ENCODE data around the gene NKIRAS2. TPM values are rescaled to one million over a fixed set of nuclear protein-coding genes. Genes with fewer than 3 reads are reported as not detected.

NKIRAS2 gene
- total RNA-seq, 4 donors from 2014 or later: 27.8 to 39.3 (median 30.4) TPM

DNA sequence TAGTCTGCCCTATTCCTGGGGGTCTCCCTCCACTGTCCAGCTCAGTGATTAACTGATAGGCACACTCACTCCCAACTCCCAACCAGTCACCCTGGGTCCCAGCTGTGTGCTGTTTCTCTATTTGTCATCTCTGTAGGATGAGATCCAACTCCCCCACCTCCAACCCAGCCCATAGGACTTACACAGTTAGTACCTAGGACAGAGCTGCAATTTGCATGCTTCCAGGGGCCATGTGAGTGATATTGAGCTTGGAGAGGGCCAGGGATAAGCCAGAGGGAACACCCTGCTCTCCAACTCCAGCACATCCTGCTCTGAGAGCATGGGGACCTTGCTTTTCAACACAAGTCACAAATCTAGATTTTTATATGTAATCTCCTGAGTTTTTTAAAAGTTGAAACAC lies 21.7 kb downstream of the NKIRAS2 start:
- DNase-seq (ENCODE audit: low spot score): no peak
- TF ChIP-seq, protein P1, sequence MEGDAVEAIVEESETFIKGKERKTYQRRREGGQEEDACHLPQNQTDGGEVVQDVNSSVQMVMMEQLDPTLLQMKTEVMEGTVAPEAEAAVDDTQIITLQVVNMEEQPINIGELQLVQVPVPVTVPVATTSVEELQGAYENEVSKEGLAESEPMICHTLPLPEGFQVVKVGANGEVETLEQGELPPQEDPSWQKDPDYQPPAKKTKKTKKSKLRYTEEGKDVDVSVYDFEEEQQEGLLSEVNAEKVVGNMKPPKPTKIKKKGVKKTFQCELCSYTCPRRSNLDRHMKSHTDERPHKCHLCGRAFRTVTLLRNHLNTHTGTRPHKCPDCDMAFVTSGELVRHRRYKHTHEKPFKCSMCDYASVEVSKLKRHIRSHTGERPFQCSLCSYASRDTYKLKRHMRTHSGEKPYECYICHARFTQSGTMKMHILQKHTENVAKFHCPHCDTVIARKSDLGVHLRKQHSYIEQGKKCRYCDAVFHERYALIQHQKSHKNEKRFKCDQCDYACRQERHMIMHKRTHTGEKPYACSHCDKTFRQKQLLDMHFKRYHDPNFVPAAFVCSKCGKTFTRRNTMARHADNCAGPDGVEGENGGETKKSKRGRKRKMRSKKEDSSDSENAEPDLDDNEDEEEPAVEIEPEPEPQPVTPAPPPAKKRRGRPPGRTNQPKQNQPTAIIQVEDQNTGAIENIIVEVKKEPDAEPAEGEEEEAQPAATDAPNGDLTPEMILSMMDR (IDR thresholded peaks at IDR 0.05): no peak
- no peak for ATAC-seq (ENCODE audit: low FRiP score)

DNA sequence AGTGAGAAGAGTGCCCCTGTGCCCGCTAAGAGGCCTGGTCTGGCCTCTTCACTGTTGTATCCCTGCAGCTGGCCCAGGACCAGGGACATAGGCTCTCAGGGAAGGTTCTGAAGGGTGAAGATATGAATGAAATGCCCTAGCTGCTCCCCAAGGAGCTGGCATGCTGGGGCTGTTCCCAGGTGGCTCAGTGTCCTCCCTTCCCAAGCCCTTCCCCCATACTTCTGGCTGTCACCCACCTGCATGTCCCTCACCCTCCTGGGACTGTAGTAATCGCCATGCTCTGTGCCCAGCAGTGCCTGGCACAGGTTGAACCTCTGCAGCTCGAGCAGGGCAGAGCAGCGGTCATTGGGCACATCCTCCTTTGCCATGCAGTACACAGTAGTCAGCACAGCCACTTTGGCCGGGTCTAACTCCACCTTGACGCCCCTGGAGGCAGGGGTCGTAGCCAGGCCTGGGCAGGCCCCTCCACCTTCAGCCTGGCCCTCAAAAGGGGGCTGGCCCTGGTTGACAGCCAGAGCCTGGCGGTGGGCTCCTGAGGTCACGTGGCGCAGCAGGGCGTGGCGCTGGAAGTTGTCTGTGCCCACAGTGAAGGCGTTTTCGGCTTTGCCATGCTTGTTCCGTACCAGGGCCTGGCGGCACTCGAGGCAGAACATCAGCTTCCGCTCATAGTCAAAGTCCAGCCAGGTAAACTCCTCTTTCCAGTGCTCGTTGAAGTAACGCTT lies 22.9 kb downstream of the NKIRAS2 start:
- TF ChIP-seq, protein P1 (IDR thresholded peaks at IDR 0.05): no peak
- ATAC-seq (ENCODE audit: low FRiP score): no peak
- DNase-seq (ENCODE audit: low spot score): no peak

DNA sequence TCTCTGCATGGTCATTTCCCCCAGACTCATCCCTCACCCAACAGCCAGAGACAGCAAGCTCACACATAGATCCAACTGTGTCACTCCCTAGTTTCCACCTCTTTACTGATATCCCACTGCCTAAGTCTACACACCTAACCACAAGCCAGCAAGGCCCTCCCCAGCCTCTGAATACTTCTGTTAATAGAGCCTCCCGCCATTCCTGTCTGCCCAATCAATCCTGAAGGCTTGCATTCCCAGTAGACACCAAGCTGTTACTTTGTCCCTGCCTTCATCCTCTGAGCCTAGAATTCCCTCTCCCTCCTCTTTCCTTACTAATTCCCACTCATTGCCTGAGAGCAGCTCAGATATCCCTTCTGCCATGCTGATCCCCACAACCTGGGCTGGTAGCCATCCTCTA lies 25.8 kb downstream of the NKIRAS2 start:
- ATAC-seq (ENCODE audit: low FRiP score): no peak
- TF ChIP-seq, protein P1 (IDR thresholded peaks at IDR 0.05): no peak
- DNase-seq (ENCODE audit: low spot score): no peak

DNA sequence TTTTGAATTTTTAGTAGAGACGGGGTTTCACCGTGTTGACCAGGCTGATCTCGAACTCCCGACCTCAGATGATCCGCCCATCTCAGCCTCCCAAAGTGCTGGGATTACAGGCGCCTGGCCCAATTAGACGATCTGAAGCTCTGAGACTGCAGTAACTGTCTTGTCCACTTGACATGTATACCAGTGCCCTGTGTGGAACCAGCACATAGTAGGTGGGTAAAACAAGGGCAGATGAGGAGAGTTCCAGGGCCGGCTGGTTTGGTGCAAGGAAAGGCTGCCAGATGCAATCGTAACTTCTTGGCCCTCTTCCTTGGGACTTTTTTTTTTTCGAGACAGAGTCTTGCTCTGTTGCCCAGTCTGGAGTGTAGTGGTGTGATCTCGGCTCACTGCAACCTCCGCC lies 27.5 kb downstream of the NKIRAS2 start:
- TF ChIP-seq, protein P1 (IDR thresholded peaks at IDR 0.05): no peak
- ATAC-seq (ENCODE audit: low FRiP score) (no peak), DNase-seq (ENCODE audit: low spot score) (no peak)

DNA sequence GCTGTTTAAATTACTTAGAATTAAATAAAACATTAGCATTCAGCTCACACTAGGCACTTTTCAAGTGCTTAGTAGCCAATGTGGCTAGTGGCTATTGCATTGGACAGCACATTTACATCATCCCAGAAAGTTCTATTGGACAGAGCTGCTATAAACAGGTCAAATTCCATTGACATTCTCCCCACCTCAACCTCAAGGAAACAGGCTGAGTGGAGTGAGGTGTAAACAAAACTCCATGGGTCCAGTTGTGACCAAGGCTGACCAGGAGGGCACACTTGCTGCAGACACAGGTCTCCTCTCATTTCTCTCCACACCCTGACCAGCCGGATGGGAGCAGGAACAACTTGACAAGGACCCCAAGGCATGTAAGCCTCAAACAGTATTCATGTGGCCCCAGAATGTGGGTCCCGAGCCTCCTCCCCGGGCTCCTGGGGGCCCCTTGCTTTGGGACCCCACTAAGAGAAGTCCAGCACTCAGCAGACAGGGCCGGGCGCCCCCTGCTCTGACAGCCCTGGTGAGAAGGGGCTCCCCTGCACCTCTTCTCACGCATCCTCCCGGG lies 30.0 kb downstream of the NKIRAS2 start:
- DNase-seq (ENCODE audit: low spot score) (no peak), ATAC-seq (ENCODE audit: low FRiP score) (no peak)
- TF ChIP-seq, protein P1 (IDR thresholded peaks at IDR 0.05): no peak

DNA sequence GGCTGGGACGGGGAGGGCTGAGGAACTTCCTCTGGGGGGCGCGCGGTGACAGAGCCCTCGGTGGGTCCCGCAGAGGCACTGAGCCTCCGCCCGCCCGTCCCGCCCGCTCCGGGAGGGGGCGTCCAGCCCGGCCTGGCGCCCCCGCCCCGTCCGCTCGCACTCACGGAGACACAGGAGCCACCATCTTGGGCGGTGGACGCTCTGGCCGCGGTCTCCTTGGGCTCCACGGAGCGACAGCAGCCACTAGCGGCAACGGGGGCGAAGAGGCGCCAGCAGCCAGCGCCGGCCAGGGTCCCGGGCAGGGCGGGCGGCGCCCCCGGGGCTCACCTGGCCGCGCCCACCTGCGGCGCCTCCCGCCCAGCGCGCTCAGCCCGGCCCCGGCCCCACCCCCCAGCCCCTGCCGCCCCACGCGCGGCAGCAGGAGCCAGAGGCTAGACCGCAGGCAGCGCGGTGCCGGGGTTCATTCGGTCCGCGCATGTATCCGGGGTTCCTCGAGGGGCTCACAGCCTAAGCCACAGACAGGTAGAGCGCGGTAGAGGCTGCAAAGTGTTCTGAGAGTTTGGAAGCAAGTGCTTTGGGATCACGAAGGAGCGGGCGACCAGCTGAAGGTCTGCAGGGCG lies 30.6 kb downstream of the NKIRAS2 start, which contains the start of gene C17orf113:
Gene C17orf113 (minus strand): TSS at position 209 of the 620 bp plus-strand sequence. CDS start 7,225 bp downstream, outside the sequence.
- ATAC-seq (ENCODE audit: low FRiP score): peak; percentile 62

More for the DNA sequence above, 30.6 kb downstream of the NKIRAS2 start, which contains the start of gene C17orf113:
- TF ChIP-seq, protein P1 (IDR thresholded peaks at IDR 0.05): no peak
- DNase-seq (ENCODE audit: low spot score): no peak

Data from omental fat pad (tissue), 4 donors.